ENCODE data around the gene RBMS1.

RBMS1 gene

DNA sequence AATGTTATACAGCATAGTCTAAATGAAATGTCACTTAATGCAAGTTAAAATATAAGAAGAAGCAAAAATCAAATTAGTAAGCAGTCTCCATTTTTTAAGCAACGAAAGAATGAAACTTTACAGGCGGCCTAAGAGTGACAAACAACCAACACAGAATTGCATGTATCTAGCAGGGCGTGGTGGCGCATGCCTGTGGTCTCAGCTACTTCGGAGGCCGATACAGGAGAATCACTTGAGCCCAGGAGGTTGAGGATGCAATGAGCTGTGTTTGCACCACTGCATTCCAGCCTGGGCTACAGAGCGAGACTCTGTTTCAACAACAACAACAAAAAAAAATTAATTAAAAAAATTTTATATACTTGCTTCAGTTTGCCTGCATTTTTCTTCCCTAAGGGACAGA, 16.6 kb downstream of the RBMS1 start:
- ChIA-PET POLR2A (interaction anchor here (1.0 kb wide), 1 partner anchor 15 kb away, joined by 3 read pairs; no protein-coding TSS in a partner anchor), CTCF (no interaction called here)
- no peak for DNase-seq (ENCODE audit: low read depth, low spot score)
- H3K4me3 ChIP-seq (ENCODE audit: low read depth, low read length) = no peak overlapping the region
- TF ChIP-seq, protein P1, sequence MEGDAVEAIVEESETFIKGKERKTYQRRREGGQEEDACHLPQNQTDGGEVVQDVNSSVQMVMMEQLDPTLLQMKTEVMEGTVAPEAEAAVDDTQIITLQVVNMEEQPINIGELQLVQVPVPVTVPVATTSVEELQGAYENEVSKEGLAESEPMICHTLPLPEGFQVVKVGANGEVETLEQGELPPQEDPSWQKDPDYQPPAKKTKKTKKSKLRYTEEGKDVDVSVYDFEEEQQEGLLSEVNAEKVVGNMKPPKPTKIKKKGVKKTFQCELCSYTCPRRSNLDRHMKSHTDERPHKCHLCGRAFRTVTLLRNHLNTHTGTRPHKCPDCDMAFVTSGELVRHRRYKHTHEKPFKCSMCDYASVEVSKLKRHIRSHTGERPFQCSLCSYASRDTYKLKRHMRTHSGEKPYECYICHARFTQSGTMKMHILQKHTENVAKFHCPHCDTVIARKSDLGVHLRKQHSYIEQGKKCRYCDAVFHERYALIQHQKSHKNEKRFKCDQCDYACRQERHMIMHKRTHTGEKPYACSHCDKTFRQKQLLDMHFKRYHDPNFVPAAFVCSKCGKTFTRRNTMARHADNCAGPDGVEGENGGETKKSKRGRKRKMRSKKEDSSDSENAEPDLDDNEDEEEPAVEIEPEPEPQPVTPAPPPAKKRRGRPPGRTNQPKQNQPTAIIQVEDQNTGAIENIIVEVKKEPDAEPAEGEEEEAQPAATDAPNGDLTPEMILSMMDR (IDR thresholded peaks at IDR 0.05; ENCODE audit: insufficient read depth, low read length, missing control alignments) = no peak

- H3K4me3 ChIP-seq (ENCODE audit: low read depth, low read length) = no peak overlapping the region
- ChIA-PET POLR2A (no interaction called here), CTCF (interaction anchor here (1.0 to 2.2 kb wide), 3 partner anchors 45 to 519 kb away, joined by 3 to 5 read pairs (median 4); no protein-coding TSS in a partner anchor)
- TF ChIP-seq, protein P1 (IDR thresholded peaks at IDR 0.05; ENCODE audit: insufficient read depth, low read length, missing control alignments) = no peak
- no peak for DNase-seq (ENCODE audit: low read depth, low spot score)
These were observed 18.5 kb downstream of the RBMS1 start for GRCh38 chr2:160474891-160475787.

GRCh38 chr2:160474319-160474645, 19.3 kb downstream of the RBMS1 start:
- POLR2A ChIA-PET = no interaction called here
- no peak for DNase-seq (ENCODE audit: low read depth, low spot score)

GRCh38 chr2:160473468-160474318, 19.9 kb downstream of the RBMS1 start:
- TF ChIP-seq, protein P1 (IDR thresholded peaks at IDR 0.05; ENCODE audit: insufficient read depth, low read length, missing control alignments) = no peak
- H3K4me3 ChIP-seq (ENCODE audit: low read depth, low read length) = no peak overlapping the region
- POLR2A ChIA-PET = no interaction called here
- CTCF ChIA-PET = interaction anchor here (0.5 to 2.2 kb wide), 7 partner anchors 9 to 521 kb away, joined by 3 to 5 read pairs (median 4); no protein-coding TSS in a partner anchor
- no peak for DNase-seq (ENCODE audit: low read depth, low spot score)

More at GRCh38 chr2:160474319-160474645, 19.3 kb downstream of the RBMS1 start:
- CTCF ChIA-PET = interaction anchor here (1.0 to 2.2 kb wide), 4 partner anchors 9 to 520 kb away, joined by 3 to 5 read pairs (median 4); no protein-coding TSS in a partner anchor
- no peak overlapping the region for H3K4me3 ChIP-seq (ENCODE audit: low read depth, low read length)
- TF ChIP-seq, protein P1 (IDR thresholded peaks at IDR 0.05; ENCODE audit: insufficient read depth, low read length, missing control alignments) = no peak

GRCh38 chr2:160472839-160473251, 20.8 kb downstream of the RBMS1 start:
- DNase-seq (ENCODE audit: low read depth, low spot score) = peak; percentile 19
- ChIA-PET CTCF (interaction anchor here (0.5 to 2.2 kb wide), 4 partner anchors 15 to 521 kb away, joined by 3 to 5 read pairs (median 4); no protein-coding TSS in a partner anchor), POLR2A (no interaction called here)
- TF ChIP-seq, protein P1 (IDR thresholded peaks at IDR 0.05; ENCODE audit: insufficient read depth, low read length, missing control alignments) = no peak
- no peak overlapping the region for H3K4me3 ChIP-seq (ENCODE audit: low read depth, low read length)

Data from AG04449 (cell line).